ENCODE measurements around the gene STAM.

The STAM gene

GRCh38 chr10:17649052-17649451, 5.1 kb downstream of the STAM start:
- no peak for TF ChIP-seq FOXP2 (optimal IDR thresholded peaks at IDR 0.05; ENCODE audit: borderline replicate concordance, extremely low read depth, extremely low read length, insufficient read depth)

DNA sequence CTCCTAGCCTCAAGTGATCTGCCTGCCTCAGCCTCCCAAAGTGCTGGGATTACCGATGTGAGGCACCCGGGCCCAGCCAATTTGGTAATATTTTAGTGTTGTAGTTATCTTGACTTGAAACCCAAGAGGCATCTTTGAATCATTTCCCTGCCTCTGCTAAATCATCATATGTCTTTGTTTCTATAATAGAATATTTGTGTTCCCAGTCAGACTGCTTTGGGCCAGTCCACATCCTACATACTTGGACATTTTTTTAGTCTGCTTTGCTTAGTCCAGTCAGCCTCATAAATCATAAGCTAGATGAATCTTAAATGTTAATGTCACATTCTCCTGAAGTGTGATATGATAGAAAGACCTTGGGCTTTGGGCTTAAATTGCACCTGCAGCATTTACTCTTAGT, 5.9 kb downstream of the STAM start:
- TF ChIP-seq, protein P1, sequence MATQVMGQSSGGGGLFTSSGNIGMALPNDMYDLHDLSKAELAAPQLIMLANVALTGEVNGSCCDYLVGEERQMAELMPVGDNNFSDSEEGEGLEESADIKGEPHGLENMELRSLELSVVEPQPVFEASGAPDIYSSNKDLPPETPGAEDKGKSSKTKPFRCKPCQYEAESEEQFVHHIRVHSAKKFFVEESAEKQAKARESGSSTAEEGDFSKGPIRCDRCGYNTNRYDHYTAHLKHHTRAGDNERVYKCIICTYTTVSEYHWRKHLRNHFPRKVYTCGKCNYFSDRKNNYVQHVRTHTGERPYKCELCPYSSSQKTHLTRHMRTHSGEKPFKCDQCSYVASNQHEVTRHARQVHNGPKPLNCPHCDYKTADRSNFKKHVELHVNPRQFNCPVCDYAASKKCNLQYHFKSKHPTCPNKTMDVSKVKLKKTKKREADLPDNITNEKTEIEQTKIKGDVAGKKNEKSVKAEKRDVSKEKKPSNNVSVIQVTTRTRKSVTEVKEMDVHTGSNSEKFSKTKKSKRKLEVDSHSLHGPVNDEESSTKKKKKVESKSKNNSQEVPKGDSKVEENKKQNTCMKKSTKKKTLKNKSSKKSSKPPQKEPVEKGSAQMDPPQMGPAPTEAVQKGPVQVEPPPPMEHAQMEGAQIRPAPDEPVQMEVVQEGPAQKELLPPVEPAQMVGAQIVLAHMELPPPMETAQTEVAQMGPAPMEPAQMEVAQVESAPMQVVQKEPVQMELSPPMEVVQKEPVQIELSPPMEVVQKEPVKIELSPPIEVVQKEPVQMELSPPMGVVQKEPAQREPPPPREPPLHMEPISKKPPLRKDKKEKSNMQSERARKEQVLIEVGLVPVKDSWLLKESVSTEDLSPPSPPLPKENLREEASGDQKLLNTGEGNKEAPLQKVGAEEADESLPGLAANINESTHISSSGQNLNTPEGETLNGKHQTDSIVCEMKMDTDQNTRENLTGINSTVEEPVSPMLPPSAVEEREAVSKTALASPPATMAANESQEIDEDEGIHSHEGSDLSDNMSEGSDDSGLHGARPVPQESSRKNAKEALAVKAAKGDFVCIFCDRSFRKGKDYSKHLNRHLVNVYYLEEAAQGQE (IDR thresholded peaks at IDR 0.05; ENCODE audit: insufficient read depth in 1 of 2, low read depth in 2 of 2, low read length in 2 of 2) = no peak
- TF ChIP-seq SIN3A (IDR thresholded peaks at IDR 0.05; ENCODE audit: borderline replicate concordance, insufficient read depth, low read length) (no peak), POLR2AphosphoS5 (IDR thresholded peaks at IDR 0.05; ENCODE audit: low read depth, low read length) (no peak), FOXP2 (optimal IDR thresholded peaks at IDR 0.05; ENCODE audit: borderline replicate concordance, extremely low read depth, extremely low read length, insufficient read depth) (no peak), TAF1 (IDR thresholded peaks at IDR 0.05; ENCODE audit: borderline replicate concordance, insufficient read depth, low read length) (no peak)

- TF ChIP-seq, protein P1 (IDR thresholded peaks at IDR 0.05; ENCODE audit: insufficient read depth in 1 of 2, low read depth in 2 of 2, low read length in 2 of 2) = no peak
- TF ChIP-seq TAF1 (IDR thresholded peaks at IDR 0.05; ENCODE audit: borderline replicate concordance, insufficient read depth, low read length) (no peak), SIN3A (IDR thresholded peaks at IDR 0.05; ENCODE audit: borderline replicate concordance, insufficient read depth, low read length) (no peak), POLR2AphosphoS5 (IDR thresholded peaks at IDR 0.05; ENCODE audit: low read depth, low read length) (no peak), FOXP2 (optimal IDR thresholded peaks at IDR 0.05; ENCODE audit: borderline replicate concordance, extremely low read depth, extremely low read length, insufficient read depth) (no peak)
These were observed 6.5 kb downstream of the STAM start for GRCh38 chr10:17650416-17650815.

DNA sequence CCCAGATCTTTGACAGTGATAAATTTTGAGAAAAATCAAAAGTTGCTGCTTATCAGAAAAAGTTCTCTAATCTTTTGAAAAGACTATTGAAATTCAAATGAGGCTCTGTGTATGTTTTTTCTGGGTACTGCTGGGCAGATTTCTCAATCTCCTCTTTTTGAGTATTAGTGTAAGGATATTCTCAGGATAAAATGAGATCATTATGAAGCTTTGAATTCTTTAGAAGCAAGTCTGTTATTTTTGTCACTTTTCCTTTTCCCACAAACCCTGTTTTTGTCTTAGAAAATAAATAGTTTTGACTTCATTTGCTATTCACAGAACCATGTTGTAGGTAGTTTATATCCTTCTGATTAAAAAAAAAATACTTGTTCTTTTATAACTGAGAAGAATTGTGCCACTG, 7.9 kb downstream of the STAM start:
- TF ChIP-seq, protein P1 (IDR thresholded peaks at IDR 0.05; ENCODE audit: insufficient read depth in 1 of 2, low read depth in 2 of 2, low read length in 2 of 2) = no peak
- TF ChIP-seq TAF1 (IDR thresholded peaks at IDR 0.05; ENCODE audit: borderline replicate concordance, insufficient read depth, low read length) (no peak), SIN3A (IDR thresholded peaks at IDR 0.05; ENCODE audit: borderline replicate concordance, insufficient read depth, low read length) (no peak), POLR2AphosphoS5 (IDR thresholded peaks at IDR 0.05; ENCODE audit: low read depth, low read length) (no peak)

DNA sequence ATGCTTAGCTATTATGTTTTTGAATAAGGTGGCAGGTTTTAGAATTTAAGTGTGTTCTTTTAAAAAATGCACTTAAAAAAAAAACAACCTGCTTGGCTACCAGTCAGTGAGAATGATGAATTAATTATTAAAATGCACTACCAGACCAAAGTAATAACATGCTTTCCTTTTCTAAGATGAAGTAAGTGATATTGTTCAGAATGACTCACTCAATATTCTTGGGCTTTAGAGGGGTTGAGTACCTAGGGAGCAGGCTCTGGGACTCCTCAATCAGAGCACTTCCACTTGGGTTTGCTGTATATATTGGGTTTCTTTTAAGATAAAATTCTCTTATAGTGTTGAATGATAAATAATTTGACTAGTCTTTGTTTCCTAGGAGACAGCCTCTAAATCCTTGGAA, 8.6 kb downstream of the STAM start:
- TF ChIP-seq POLR2AphosphoS5 (IDR thresholded peaks at IDR 0.05; ENCODE audit: low read depth, low read length) (no peak), SIN3A (IDR thresholded peaks at IDR 0.05; ENCODE audit: borderline replicate concordance, insufficient read depth, low read length) (no peak), FOXP2 (optimal IDR thresholded peaks at IDR 0.05; ENCODE audit: borderline replicate concordance, extremely low read depth, extremely low read length, insufficient read depth) (no peak), TAF1 (IDR thresholded peaks at IDR 0.05; ENCODE audit: borderline replicate concordance, insufficient read depth, low read length) (no peak)
- TF ChIP-seq, protein P1 (IDR thresholded peaks at IDR 0.05; ENCODE audit: insufficient read depth in 1 of 2, low read depth in 2 of 2, low read length in 2 of 2) = no peak

Data from PFSK-1 (cell line).